BLaER1 (cell line): ENCODE data around the gene SRP54.

Experiments
- H3K27ac ChIP-seq: shearing (Covaris generic); formaldehyde crosslinking; 2 replicates; pipeline ENCODE4 v1.8.1; 2022
- H3K27me3 ChIP-seq: shearing (Covaris generic); formaldehyde crosslinking; 2 replicates; pipeline ENCODE4 v1.8.1; 2022
- H3K36me3 ChIP-seq: shearing (Covaris generic); formaldehyde crosslinking; 2 replicates; pipeline ENCODE4 v1.8.1; 2022
- H3K4me1 ChIP-seq: shearing (Covaris generic); formaldehyde crosslinking; 2 replicates; pipeline ENCODE4 v1.8.1; 2022
- H3K4me2 ChIP-seq: shearing (Covaris generic); formaldehyde crosslinking; 2 replicates; pipeline ENCODE4 v1.8.1; 2022
- H3K4me3 ChIP-seq: shearing (Covaris generic); formaldehyde crosslinking; 2 replicates; pipeline ENCODE4 v1.8.1; 2022
- H3K9ac ChIP-seq: shearing (Covaris generic); formaldehyde crosslinking; 2 replicates; pipeline ENCODE4 v1.8.1; 2022
- H3K9me3 ChIP-seq: shearing (Covaris generic); formaldehyde crosslinking; 2 replicates; pipeline ENCODE4 v1.8.1; 2022
- H4K20me1 ChIP-seq: shearing (Covaris generic); formaldehyde crosslinking; 2 replicates; pipeline ENCODE4 v1.8.1; 2022
- Cebpa-rat ChIP-seq: shearing (Covaris generic); IDR thresholded peaks from 2 replicates; pipeline ENCODE4 v1.8.1; 2022

SRP54 gene

DNA sequence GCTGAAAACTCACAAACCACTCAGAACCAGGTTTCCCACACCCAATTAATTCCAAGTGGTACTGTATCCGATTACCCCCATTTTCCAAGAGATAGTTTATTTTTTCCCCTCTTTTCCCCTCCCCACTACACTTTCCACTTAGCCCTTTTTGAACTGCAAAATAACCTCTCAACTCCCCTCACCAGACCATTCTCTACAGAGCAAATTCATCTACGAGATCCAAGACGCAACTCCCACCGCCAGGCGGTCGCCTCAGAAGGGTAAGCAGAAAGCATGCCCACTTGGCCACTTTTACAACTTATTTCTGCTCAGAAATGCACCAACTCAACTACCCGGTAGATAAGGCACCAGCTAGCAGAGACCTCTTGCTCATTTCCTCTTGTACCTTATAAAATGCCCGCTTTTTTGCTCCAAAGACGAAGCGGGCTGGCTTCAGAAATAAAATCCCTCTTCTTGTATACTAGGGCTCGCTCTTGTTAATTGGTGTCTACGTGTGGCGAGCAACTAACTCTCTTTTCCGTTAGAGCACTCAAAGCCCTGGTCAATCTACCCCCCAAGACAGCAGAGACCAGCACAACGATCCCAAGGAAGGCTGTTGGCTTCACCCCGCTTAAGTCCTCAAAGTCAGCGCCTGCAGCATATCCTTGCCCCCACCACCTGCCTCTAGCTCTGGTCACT is 910 bp upstream of the SRP54 start:
- TF ChIP-seq Cebpa-rat = no peak
- peak overlapping the region; percentile 92 for H3K27ac ChIP-seq
- H3K9ac ChIP-seq = peak overlapping the region; percentile 86
- peak overlapping the region; percentile 97 for H3K4me2 ChIP-seq
- peaks cover 40% of the 10 kb centered on the region for H3K4me1 ChIP-seq
- H4K20me1 ChIP-seq = peaks cover 33% of the 10 kb centered on the region; the same call in 1 of the 2 replicates
- peak overlapping the region; percentile 83 for H3K4me3 ChIP-seq
- H3K9me3 ChIP-seq = no peaks in the 10 kb centered on the region
- H3K27me3 ChIP-seq = no peaks in the 10 kb centered on the region
- H3K36me3 ChIP-seq = 0 out of 2 replicates have a peak, but pooled peaks cover 10% of the 10 kb centered on the region

GRCh38 chr14:34983148-34983760 is 462 bp downstream of the SRP54 start:
- Histone ChIP-seq H3K27me3 (no peaks in the 10 kb centered on the region), H3K4me3 (peak overlapping the region; percentile 83), H3K9me3 (no peaks in the 10 kb centered on the region), H3K36me3 (0 out of 2 replicates have a peak, but pooled peaks cover 8% of the 10 kb centered on the region), H3K27ac (peak overlapping the region; percentile 92), H4K20me1 (peaks cover 42% of the 10 kb centered on the region; the same call in 1 of the 2 replicates), H3K9ac (peak overlapping the region; percentile 86), H3K4me2 (peak overlapping the region; percentile 97), H3K4me1 (peaks cover 40% of the 10 kb centered on the region)
- TF ChIP-seq Cebpa-rat = no peak

GRCh38 chr14:34983786-34984185 is 994 bp downstream of the SRP54 start:
- H4K20me1 ChIP-seq = peaks cover 46% of the 10 kb centered on the region
- 0 out of 2 replicates have a peak, but pooled peaks cover 8% of the 10 kb centered on the region for H3K36me3 ChIP-seq
- H3K4me1 ChIP-seq = peaks cover 40% of the 10 kb centered on the region
- peak overlapping the region; percentile 83 for H3K4me3 ChIP-seq
- peak overlapping the region; percentile 97 for H3K4me2 ChIP-seq
- peak overlapping the region; percentile 86 for H3K9ac ChIP-seq
- no peak overlapping the region; the same call in 1 of the 2 replicates for H3K27ac ChIP-seq
- no peaks in the 10 kb centered on the region for H3K9me3 ChIP-seq
- no peak for TF ChIP-seq Cebpa-rat
- H3K27me3 ChIP-seq = no peaks in the 10 kb centered on the region

- Histone ChIP-seq H3K4me1 (peaks cover 31% of the 10 kb centered on the region), H3K27me3 (no peaks in the 10 kb centered on the region), H3K4me3 (no peak overlapping the region), H3K27ac (no peak overlapping the region), H3K9ac (no peak overlapping the region), H4K20me1 (peaks cover 65% of the 10 kb centered on the region), H3K36me3 (0 out of 2 replicates have a peak, but pooled peaks cover 8% of the 10 kb centered on the region), H3K9me3 (no peaks in the 10 kb centered on the region), H3K4me2 (peak overlapping the region; percentile 27)
- no peak for TF ChIP-seq Cebpa-rat
These were observed 2.9 kb downstream of the SRP54 start for GRCh38 chr14:34985740-34986139.

GRCh38 chr14:34987180-34987579 is 4.4 kb downstream of the SRP54 start:
- H3K36me3 ChIP-seq = 0 out of 2 replicates have a peak, but pooled peaks cover 8% of the 10 kb centered on the region
- peak; percentile 15; the same call in 1 of the 2 replicates for TF ChIP-seq Cebpa-rat
- H3K4me2 ChIP-seq = no peak overlapping the region
- no peak overlapping the region for H3K4me3 ChIP-seq
- peaks cover 79% of the 10 kb centered on the region for H4K20me1 ChIP-seq
- no peak overlapping the region for H3K27ac ChIP-seq
- peaks cover 22% of the 10 kb centered on the region for H3K4me1 ChIP-seq
- no peaks in the 10 kb centered on the region for H3K9me3 ChIP-seq
- no peak overlapping the region for H3K9ac ChIP-seq
- H3K27me3 ChIP-seq = no peaks in the 10 kb centered on the region

GRCh38 chr14:34989762-34990161 is 7.0 kb downstream of the SRP54 start:
- H3K4me1 ChIP-seq = peaks cover 10% of the 10 kb centered on the region
- H3K27ac ChIP-seq = no peak overlapping the region
- no peak for TF ChIP-seq Cebpa-rat
- H4K20me1 ChIP-seq = peaks cover 93% of the 10 kb centered on the region
- H3K9ac ChIP-seq = no peak overlapping the region
- H3K4me3 ChIP-seq = no peak overlapping the region
- H3K36me3 ChIP-seq = 0 out of 2 replicates have a peak, but pooled peaks cover 4% of the 10 kb centered on the region
- H3K9me3 ChIP-seq = no peaks in the 10 kb centered on the region
- no peak overlapping the region for H3K4me2 ChIP-seq
- H3K27me3 ChIP-seq = no peaks in the 10 kb centered on the region

GRCh38 chr14:34993426-34993825 is 10.6 kb downstream of the SRP54 start:
- peaks cover 4% of the 10 kb centered on the region; the same call in 1 of the 2 replicates for H3K4me1 ChIP-seq
- no peak overlapping the region for H3K27ac ChIP-seq
- no peak for TF ChIP-seq Cebpa-rat
- H3K9ac ChIP-seq = no peak overlapping the region
- no peak overlapping the region for H3K4me2 ChIP-seq
- H3K4me3 ChIP-seq = no peak overlapping the region
- peaks cover 89% of the 10 kb centered on the region for H4K20me1 ChIP-seq
- peaks cover 8% of the 10 kb centered on the region for H3K36me3 ChIP-seq
- no peaks in the 10 kb centered on the region for H3K9me3 ChIP-seq
- no peaks in the 10 kb centered on the region for H3K27me3 ChIP-seq

- H3K4me1 ChIP-seq = peaks cover 4% of the 10 kb centered on the region; the same call in 1 of the 2 replicates
- no peak overlapping the region for H3K4me2 ChIP-seq
- H4K20me1 ChIP-seq = peaks cover 77% of the 10 kb centered on the region
- peaks cover 18% of the 10 kb centered on the region for H3K36me3 ChIP-seq
- no peak overlapping the region for H3K27ac ChIP-seq
- TF ChIP-seq Cebpa-rat = no peak
- H3K4me3 ChIP-seq = no peak overlapping the region
- H3K9me3 ChIP-seq = no peaks in the 10 kb centered on the region
- no peak overlapping the region for H3K9ac ChIP-seq
- H3K27me3 ChIP-seq = no peaks in the 10 kb centered on the region
These were observed 11.9 kb downstream of the SRP54 start for GRCh38 chr14:34994668-34995067.

- peaks cover 47% of the 10 kb centered on the region for H4K20me1 ChIP-seq
- no peak overlapping the region for H3K9ac ChIP-seq
- TF ChIP-seq Cebpa-rat = no peak
These were observed 15.0 kb downstream of the SRP54 start for GRCh38 chr14:34997762-34998161.

DNA sequence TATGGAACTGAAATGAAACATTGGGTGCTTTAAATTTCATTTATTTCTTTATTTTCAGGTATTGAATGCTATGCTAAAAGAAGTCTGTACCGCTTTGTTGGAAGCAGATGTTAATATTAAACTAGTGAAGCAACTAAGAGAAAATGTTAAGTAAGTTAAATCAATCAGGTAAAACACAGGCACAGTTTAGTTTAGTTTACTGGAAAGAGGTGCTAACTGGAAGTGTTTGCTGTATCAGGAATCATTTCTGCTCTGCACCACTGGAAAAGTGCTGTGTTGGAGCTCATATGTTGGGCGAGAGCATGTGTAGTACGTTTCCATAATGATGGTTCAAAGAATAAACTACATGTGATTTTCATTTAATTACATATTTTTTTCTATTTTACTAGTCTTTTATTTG is 16.7 kb downstream of the SRP54 start:
- no peaks in the 10 kb centered on the region for H3K27me3 ChIP-seq
- no peaks in the 10 kb centered on the region for H3K9me3 ChIP-seq
- peaks cover 62% of the 10 kb centered on the region for H3K36me3 ChIP-seq
- no peak overlapping the region for H3K27ac ChIP-seq
- no peak for TF ChIP-seq Cebpa-rat
- peaks cover 4% of the 10 kb centered on the region; the same call in 1 of the 2 replicates for H3K4me1 ChIP-seq
- no peak overlapping the region for H3K9ac ChIP-seq
- H3K4me3 ChIP-seq = no peak overlapping the region
- H4K20me1 ChIP-seq = peaks cover 30% of the 10 kb centered on the region
- no peak overlapping the region for H3K4me2 ChIP-seq

More at GRCh38 chr14:34997762-34998161, 15.0 kb downstream of the SRP54 start:
- no peaks in the 10 kb centered on the region for H3K9me3 ChIP-seq
- no peak overlapping the region for H3K4me3 ChIP-seq
- peaks cover 4% of the 10 kb centered on the region; the same call in 1 of the 2 replicates for H3K4me1 ChIP-seq
- H3K4me2 ChIP-seq = no peak overlapping the region
- H3K36me3 ChIP-seq = peaks cover 46% of the 10 kb centered on the region
- no peaks in the 10 kb centered on the region for H3K27me3 ChIP-seq
- H3K27ac ChIP-seq = no peak overlapping the region
